ENCODE results near the gene EIPR1.
A peak's percentile ranks its signal among the peaks of the same experiment; 100 is the strongest.

Gene EIPR1

GRCh38 chr2:3163401-3163800 is 214.2 kb downstream of the EIPR1 start:
- no peaks in the 10 kb centered on the region for H3K27me3 ChIP-seq

GRCh38 chr2:3162442-3163077 is 215.1 kb downstream of the EIPR1 start:
- H3K4me2 ChIP-seq = no peak overlapping the region
- no peaks in the 10 kb centered on the region for H4K20me1 ChIP-seq
- H3K4me3 ChIP-seq = no peak overlapping the region
- no peaks in the 10 kb centered on the region for H3K27me3 ChIP-seq
- no peak overlapping the region for H3K27ac ChIP-seq
- H3K4me1 ChIP-seq = peaks cover 0 to 16% (median 0%) of the 10 kb centered on the region in 10 experiments; a peak in 4 of 20 replicates
- H3K9me3 ChIP-seq (replicated peaks in 1 of 11) = peaks cover 38 to 58% (median 45%) of the 10 kb centered on the region in 11 experiments
- TF ChIP-seq Cebpa-rat (IDR thresholded peaks at IDR 0.05) = no peak
- peaks cover 8 to 35% (median 23%) of the 10 kb centered on the region in 11 experiments; a peak in 19 of 22 replicates for H3K36me3 ChIP-seq
- no peak overlapping the region for H3K9ac ChIP-seq

More at GRCh38 chr2:3163401-3163800, 214.2 kb downstream of the EIPR1 start:
- Histone ChIP-seq H3K4me3 (peak overlapping the region in 1 of 10 experiments; percentile 19; a peak in 1 of 20 replicates), H3K4me2 (no peak overlapping the region), H3K9ac (no peak overlapping the region), H4K20me1 (no peaks in the 10 kb centered on the region), H3K27ac (no peak overlapping the region), H3K36me3 (peaks cover 8 to 35% (median 22%) of the 10 kb centered on the region in 11 experiments; a peak in 18 of 22 replicates), H3K4me1 (peaks cover 0 to 16% (median 0%) of the 10 kb centered on the region in 10 experiments; a peak in 4 of 20 replicates), H3K9me3 (replicated peaks in 1 of 11) (peaks cover 38 to 58% (median 45%) of the 10 kb centered on the region in 11 experiments)
- no peak for TF ChIP-seq Cebpa-rat (IDR thresholded peaks at IDR 0.05)

GRCh38 chr2:3160751-3161330 is 216.8 kb downstream of the EIPR1 start:
- Histone ChIP-seq H3K36me3 (peaks cover 8 to 34% (median 27%) of the 10 kb centered on the region in 11 experiments; a peak in 19 of 22 replicates), H3K4me3 (no peak overlapping the region), H4K20me1 (no peaks in the 10 kb centered on the region), H3K27ac (no peak overlapping the region), H3K9ac (no peak overlapping the region), H3K4me2 (no peak overlapping the region), H3K27me3 (no peaks in the 10 kb centered on the region), H3K9me3 (replicated peaks in 1 of 11) (peaks cover 38 to 56% (median 44%) of the 10 kb centered on the region in 11 experiments), H3K4me1 (peaks cover 0 to 1% (median 0%) of the 10 kb centered on the region in 10 experiments; a peak in 2 of 20 replicates)
- TF ChIP-seq Cebpa-rat (IDR thresholded peaks at IDR 0.05) = no peak

- Histone ChIP-seq H3K36me3 (peaks cover 4 to 31% (median 21%) of the 10 kb centered on the region in 11 experiments; a peak in 19 of 22 replicates), H3K9me3 (replicated peaks in 1 of 11) (peaks cover 31 to 48% (median 35%) of the 10 kb centered on the region in 11 experiments), H3K27me3 (no peaks in the 10 kb centered on the region), H3K4me2 (no peak overlapping the region), H3K4me3 (no peak overlapping the region), H4K20me1 (no peaks in the 10 kb centered on the region), H3K4me1 (peaks cover 0 to 6% (median 0%) of the 10 kb centered on the region in 10 experiments; a peak in 4 of 20 replicates), H3K9ac (no peak overlapping the region), H3K27ac (no peak overlapping the region)
- TF ChIP-seq Cebpa-rat (IDR thresholded peaks at IDR 0.05) = no peak
Measured at GRCh38 chr2:3159782-3160545, 217.7 kb downstream of the EIPR1 start.

- Histone ChIP-seq H3K9ac (no peak overlapping the region), H3K36me3 (peaks cover 0 to 7% (median 0%) of the 10 kb centered on the region in 11 experiments; a peak in 4 of 22 replicates), H3K4me2 (peak overlapping the region in 9 of 11 experiments; percentile 31 to 60 (median 53); a peak in 15 of 22 replicates), H3K27me3 (no peaks in the 10 kb centered on the region), H4K20me1 (no peaks in the 10 kb centered on the region), H3K4me3 (no peak overlapping the region), H3K27ac (no peak overlapping the region), H3K9me3 (replicated peaks in 1 of 11) (peaks cover 0 to 18% (median 11%) of the 10 kb centered on the region in 11 experiments; a peak in 10 of 22 replicates), H3K4me1 (peaks cover 0 to 46% (median 33%) of the 10 kb centered on the region in 10 experiments; a peak in 18 of 20 replicates)
- TF ChIP-seq Cebpa-rat (IDR thresholded peaks at IDR 0.05) = no peak
Measured at GRCh38 chr2:3154700-3155099, 222.9 kb downstream of the EIPR1 start.

GRCh38 chr2:3154146-3154545 is 223.5 kb downstream of the EIPR1 start:
- Histone ChIP-seq H3K4me1 (peaks cover 0 to 52% (median 39%) of the 10 kb centered on the region in 10 experiments; a peak in 18 of 20 replicates), H4K20me1 (0 out of 22 replicates have a peak, but pooled peaks cover 0 to 4% (median 0%) of the 10 kb centered on the region in 11 experiments), H3K27ac (no peak overlapping the region)

GRCh38 chr2:3151153-3151918 is 226.3 kb downstream of the EIPR1 start:
- no peak overlapping the region for H3K4me3 ChIP-seq
- H3K4me2 ChIP-seq = peak overlapping the region in 9 of 11 experiments; percentile 33 to 76 (median 58); a peak in 18 of 22 replicates
- H3K27ac ChIP-seq = peak overlapping the region in 4 of 11 experiments; percentile 22 to 67 (median 54); a peak in 7 of 22 replicates
- H3K9ac ChIP-seq = 0 out of 22 replicates have a peak overlapping the region, but pooled peaks of 1 of the 11 experiments have one; percentile 25
- TF ChIP-seq Cebpa-rat (IDR thresholded peaks at IDR 0.05) = no peak
- peaks cover 0 to 18% (median 0%) of the 10 kb centered on the region in 11 experiments; a peak in 3 of 22 replicates for H3K27me3 ChIP-seq
- H3K36me3 ChIP-seq = peaks cover 0 to 4% (median 0%) of the 10 kb centered on the region in 11 experiments; a peak in 1 of 22 replicates
- H3K9me3 ChIP-seq (replicated peaks in 1 of 11) = peaks cover 0 to 16% (median 11%) of the 10 kb centered on the region in 11 experiments; a peak in 10 of 22 replicates
- H3K4me1 ChIP-seq = peaks cover 3 to 80% (median 67%) of the 10 kb centered on the region in 10 experiments
- H4K20me1 ChIP-seq = peaks cover 0 to 16% (median 0%) of the 10 kb centered on the region in 11 experiments; a peak in 5 of 22 replicates

More at GRCh38 chr2:3154146-3154545, 223.5 kb downstream of the EIPR1 start:
- H3K36me3 ChIP-seq = peaks cover 0 to 7% (median 0%) of the 10 kb centered on the region in 11 experiments; a peak in 3 of 22 replicates
- peak overlapping the region in 9 of 11 experiments; percentile 31 to 60 (median 53); a peak in 18 of 22 replicates for H3K4me2 ChIP-seq
- H3K9me3 ChIP-seq (replicated peaks in 1 of 11) = peaks cover 0 to 18% (median 11%) of the 10 kb centered on the region in 11 experiments; a peak in 10 of 22 replicates
- H3K9ac ChIP-seq = no peak overlapping the region
- TF ChIP-seq Cebpa-rat (IDR thresholded peaks at IDR 0.05) = no peak
- H3K4me3 ChIP-seq = no peak overlapping the region
- H3K27me3 ChIP-seq = no peaks in the 10 kb centered on the region

Measured in BLaER1 treated with 17β-estradiol and CSF1 and Interleukin-3, amounts not matched to agents 10 nM and 100 nM (cell line).